ENCODE measurements around the gene ANAPC15. TPM values are rescaled to one million over a fixed set of nuclear protein-coding genes. Genes with fewer than 3 reads are reported as not detected.

The ANAPC15 gene
- total and polyA plus RNA-seq, 4 donors = 8.4 to 22.4 (median 15.0) TPM

DNA sequence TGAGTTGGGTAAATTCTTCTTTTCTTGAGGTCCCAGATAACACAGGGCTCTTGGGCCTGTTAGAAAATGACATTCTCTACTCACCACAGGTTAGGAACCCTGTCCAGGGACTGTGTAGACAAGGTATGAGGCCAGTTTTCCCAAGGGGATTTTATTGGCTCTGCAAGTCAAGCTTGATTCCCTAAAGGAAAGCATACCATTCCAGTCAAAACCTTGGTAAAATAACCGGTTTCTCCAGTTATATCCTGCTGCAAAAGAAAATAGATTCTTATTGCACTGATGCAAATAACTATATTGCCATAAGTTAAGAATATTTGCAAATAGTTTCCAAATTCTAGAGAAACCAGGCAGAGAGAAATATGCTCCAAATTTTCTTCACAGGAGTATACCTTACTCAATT, 13.5 kb upstream of the ANAPC15 start:
- Histone ChIP-seq H3K4me3 (ENCODE audit: low read depth in 1 of 3, low read length in 3 of 3) (no peak overlapping the region), H3K4me1 (ENCODE audit: control insufficient read depth in 4 of 4, insufficient read depth in 4 of 4, low read length in 3 of 4) (no peaks in the 10 kb centered on the region), H3K27ac (ENCODE audit: low read depth in 1 of 2, low read length in 2 of 2) (no peak overlapping the region), H3K36me3 (ENCODE audit: control insufficient read depth in 4 of 4, insufficient read depth in 3 of 4, low read depth in 1 of 4, low read length in 3 of 4) (no peaks in the 10 kb centered on the region), H3K9me3 (ENCODE audit: control insufficient read depth in 4 of 4, low read length in 3 of 4) (no peaks in the 10 kb centered on the region), H3K9ac (ENCODE audit: low read depth in 1 of 2, low read length in 2 of 2) (no peak overlapping the region), H3K27me3 (ENCODE audit: control insufficient read depth in 4 of 4, insufficient read depth in 4 of 4, low read length in 3 of 4) (no peaks in the 10 kb centered on the region)
- no peak for TF ChIP-seq FOXA1 (IDR thresholded peaks at IDR 0.05)
- no peak for TF ChIP-seq EGR1 (IDR thresholded peaks at IDR 0.05; ENCODE audit: low read depth in 2 of 2)
- TF ChIP-seq, protein P1, sequence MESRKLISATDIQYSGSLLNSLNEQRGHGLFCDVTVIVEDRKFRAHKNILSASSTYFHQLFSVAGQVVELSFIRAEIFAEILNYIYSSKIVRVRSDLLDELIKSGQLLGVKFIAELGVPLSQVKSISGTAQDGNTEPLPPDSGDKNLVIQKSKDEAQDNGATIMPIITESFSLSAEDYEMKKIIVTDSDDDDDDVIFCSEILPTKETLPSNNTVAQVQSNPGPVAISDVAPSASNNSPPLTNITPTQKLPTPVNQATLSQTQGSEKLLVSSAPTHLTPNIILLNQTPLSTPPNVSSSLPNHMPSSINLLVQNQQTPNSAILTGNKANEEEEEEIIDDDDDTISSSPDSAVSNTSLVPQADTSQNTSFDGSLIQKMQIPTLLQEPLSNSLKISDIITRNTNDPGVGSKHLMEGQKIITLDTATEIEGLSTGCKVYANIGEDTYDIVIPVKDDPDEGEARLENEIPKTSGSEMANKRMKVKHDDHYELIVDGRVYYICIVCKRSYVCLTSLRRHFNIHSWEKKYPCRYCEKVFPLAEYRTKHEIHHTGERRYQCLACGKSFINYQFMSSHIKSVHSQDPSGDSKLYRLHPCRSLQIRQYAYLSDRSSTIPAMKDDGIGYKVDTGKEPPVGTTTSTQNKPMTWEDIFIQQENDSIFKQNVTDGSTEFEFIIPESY (IDR thresholded peaks at IDR 0.05) = no peak
- no peak for TF ChIP-seq REST (IDR thresholded peaks at IDR 0.05)
- no peak for TF ChIP-seq NR2F2 (IDR thresholded peaks at IDR 0.05)
- TF ChIP-seq MAX (IDR thresholded peaks at IDR 0.05) = no peak
- TF ChIP-seq ATF3 (IDR thresholded peaks at IDR 0.05) = no peak
- TF ChIP-seq YY1 (IDR thresholded peaks at IDR 0.05) = no peak
- TF ChIP-seq JUND (IDR thresholded peaks at IDR 0.05) = no peak
- no peak for TF ChIP-seq HNF4G (IDR thresholded peaks at IDR 0.05)
- no peak for TF ChIP-seq HNF4A (conservative IDR thresholded peaks at IDR 0.05)
- TF ChIP-seq SP1 (IDR thresholded peaks at IDR 0.05) = no peak
- WGBS = 71% methylated on average over 1 of the region's 1 CpG
- DNase-seq (ENCODE audit: low spot score) = no peak

GRCh38 chr11:72124046-72124445, 11.6 kb upstream of the ANAPC15 start:
- 93% methylated on average over 6 of the region's 6 CpGs for WGBS
- H3K4me3 ChIP-seq (ENCODE audit: low read depth in 1 of 3, low read length in 3 of 3) = no peak overlapping the region
- no peaks in the 10 kb centered on the region for H3K27me3 ChIP-seq (ENCODE audit: control insufficient read depth in 4 of 4, insufficient read depth in 4 of 4, low read length in 3 of 4)
- TF ChIP-seq GABPA (IDR thresholded peaks at IDR 0.05 in 1 of 2, conservative IDR thresholded peaks at IDR 0.05 in 1 of 2) (no peak), HNF4A (conservative IDR thresholded peaks at IDR 0.05) (no peak), RXRA (IDR thresholded peaks at IDR 0.05) (no peak), CTCF (IDR thresholded peaks at IDR 0.05; ENCODE audit: low read depth, low read length, missing input control) (no peak)
- DNase-seq (ENCODE audit: low spot score) = no peak
- H3K9me3 ChIP-seq (ENCODE audit: control insufficient read depth in 4 of 4, low read length in 3 of 4) = no peaks in the 10 kb centered on the region
- no peaks in the 10 kb centered on the region for H3K4me1 ChIP-seq (ENCODE audit: control insufficient read depth in 4 of 4, insufficient read depth in 4 of 4, low read length in 3 of 4)
- no peak overlapping the region for H3K27ac ChIP-seq (ENCODE audit: low read depth in 1 of 2, low read length in 2 of 2)
- no peaks in the 10 kb centered on the region for H3K36me3 ChIP-seq (ENCODE audit: control insufficient read depth in 4 of 4, insufficient read depth in 3 of 4, low read depth in 1 of 4, low read length in 3 of 4)
- no peak overlapping the region for H3K9ac ChIP-seq (ENCODE audit: low read depth in 1 of 2, low read length in 2 of 2)

Measured in liver (tissue), 9 donors.